Hepatocyte (in vitro differentiated cells): ENCODE measurements around the gene UBA1. TPM values are rescaled to one million over a fixed set of nuclear protein-coding genes. Genes with fewer than 3 reads are reported as not detected.

ENCODE experiments used
- DNase-seq: peaks from one replicate; pipeline ENCODE4 v3.0.0-alpha.2; 2016; ENCODE audit warnings: low spot score
- H2AFZ ChIP-seq: fragments of 200-600 bp; sonication (generic); 2 replicates; pipeline ENCODE4 v1.6.0; 2016; ENCODE audit warnings: antibody characterized with exemption, mild to moderate bottlenecking
- H3K27ac ChIP-seq: fragments of 200-600 bp; sonication (generic); 2 replicates; pipeline ENCODE4 v1.5.1; 2016; ENCODE audit warnings: mild to moderate bottlenecking
- H3K27me3 ChIP-seq: fragments of 200-600 bp; sonication (generic); 2 replicates; pipeline ENCODE4 v1.6.1; 2016
- H3K36me3 ChIP-seq: fragments of 200-600 bp; sonication (generic); replicated peaks from 2 replicates; pipeline ENCODE4 v1.5.1; 2016; ENCODE audit warnings: low read depth; ENCODE audit not compliant: insufficient read depth
- H3K4me1 ChIP-seq: fragments of 200-600 bp; sonication (generic); 2 replicates; pipeline ENCODE4 v1.5.1; 2016; ENCODE audit warnings: mild to moderate bottlenecking, moderate library complexity; ENCODE audit not compliant: insufficient read depth
- H3K4me2 ChIP-seq: fragments of 200-600 bp; sonication (generic); 2 replicates; pipeline ENCODE4 v1.6.0; 2016
- H3K4me3 ChIP-seq: fragments of 200-600 bp; sonication (generic); 2 replicates; pipeline ENCODE4 v1.5.1; 2016; ENCODE audit warnings: mild to moderate bottlenecking
- H3K79me2 ChIP-seq: fragments of 200-600 bp; sonication (generic); 2 replicates; pipeline ENCODE4 v1.6.0; 2017; ENCODE audit warnings: mild to moderate bottlenecking
- H3K9me2 ChIP-seq: fragments of 200-600 bp; sonication (generic); replicated peaks from 2 replicates; pipeline ENCODE4 v1.6.0; 2017; ENCODE audit warnings: mild to moderate bottlenecking; ENCODE audit not compliant: insufficient read depth
- H3K9me3 ChIP-seq: fragments of 200-600 bp; sonication (generic); 2 replicates; pipeline ENCODE4 v1.5.1; 2016; ENCODE audit warnings: low read depth, mild to moderate bottlenecking
- H4K20me1 ChIP-seq: fragments of 200-600 bp; sonication (generic); 2 replicates; pipeline ENCODE4 v1.6.0; 2016; ENCODE audit warnings: mild to moderate bottlenecking; ENCODE audit not compliant: insufficient read depth, poor library complexity, severe bottlenecking
- EZH2 ChIP-seq: fragments of 200-600 bp; sonication (generic); IDR thresholded peaks from 2 replicates; pipeline ENCODE4 v1.6.1; 2016; ENCODE audit warnings: antibody characterized with exemption, mild to moderate bottlenecking, borderline replicate concordance
- EZH2phosphoT487 ChIP-seq: fragments of 200-600 bp; sonication (generic); IDR thresholded peaks from one replicate; pipeline ENCODE4 v1.6.1; 2018; ENCODE audit warnings: antibody characterized with exemption, mild to moderate bottlenecking, low read depth, moderate library complexity; ENCODE audit not compliant: unreplicated experiment, severe bottlenecking
- WGBS: methylation state at CpG from one replicate; pipeline ENCODE4 v1.1.6; 2016; ENCODE audit warnings: low lambda C conversion rate; ENCODE audit errors: missing lambda C conversion rate; 5-methylcytosine and 5-hydroxymethylcytosine counted together
- polyA plus RNA-seq: library from polyadenylated mRNA; unstranded; fragments of >200 nt; fragmentation: Nextera tagmentation; extraction: Ambion mirVana; gene quantifications from 2 replicates; pipeline ENCODE4 v1.2.1, GENCODE V29; 2016
- total RNA-seq: library from RNA; depleted of rRNA; stranded (reverse); fragments of >200 nt; gene quantifications from 2 replicates; pipeline ENCODE4 v1.2.3, GENCODE V29; 2014
- TF ChIP-seq, protein P1 (sequence below): fragments of 200-600 bp; sonication (generic); IDR thresholded peaks from 2 replicates; pipeline ENCODE4 v1.5.1; 2016; ENCODE audit warnings: antibody characterized with exemption, mild to moderate bottlenecking; ENCODE audit not compliant: poor library complexity

UBA1 gene
- total and polyA plus RNA-seq, 2 experiments from 2014 or later: 236 to 253 TPM

DNA sequence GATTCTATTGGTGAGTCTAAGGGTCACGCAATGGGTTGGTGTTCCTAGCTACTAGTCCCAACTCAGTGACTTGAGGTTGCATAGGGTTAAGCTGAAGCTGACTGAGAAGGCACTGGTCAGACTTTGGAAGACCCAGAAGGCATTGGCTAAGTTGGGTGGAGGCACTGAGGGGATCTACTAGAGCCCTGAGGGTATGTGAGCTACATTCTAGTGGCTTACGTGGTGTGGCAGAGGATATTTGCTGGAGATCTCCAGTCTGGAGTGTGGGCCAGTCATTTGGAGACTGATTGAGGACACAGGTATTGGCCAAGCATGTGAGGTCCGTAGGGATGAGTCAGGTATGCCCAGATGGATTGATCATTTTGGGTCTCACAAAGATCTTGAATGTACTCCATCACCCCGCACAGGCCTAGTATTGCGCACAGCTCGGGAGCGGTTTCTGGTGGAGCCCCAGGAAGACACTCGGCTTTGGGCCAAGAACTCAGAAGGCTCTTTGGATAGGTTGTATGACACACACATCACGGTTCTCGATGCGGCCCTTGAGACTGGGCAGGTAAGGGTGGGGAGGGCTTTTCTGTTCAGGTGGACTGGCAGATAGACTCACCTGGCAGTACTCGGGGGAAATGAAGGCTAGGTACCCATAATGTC, 46.4 kb downstream of the UBA1 start:
- DNase-seq: no peak
- H3K27me3 ChIP-seq: no peaks in the 10 kb centered on the region
- H3K9me3 ChIP-seq: no peaks in the 10 kb centered on the region
- H3K79me2 ChIP-seq: peaks cover 47% of the 10 kb centered on the region
- H3K9me2 ChIP-seq: no peaks in the 10 kb centered on the region
- H3K36me3 ChIP-seq: no peaks in the 10 kb centered on the region
- whole genome bisulfite sequencing: 96% methylated on average over 12 of the region's 12 CpGs
- no peak overlapping the region for H3K27ac ChIP-seq
- H2AFZ ChIP-seq: no peak overlapping the region
- peaks cover 10% of the 10 kb centered on the region for H4K20me1 ChIP-seq
- no peak for TF ChIP-seq EZH2
- TF ChIP-seq EZH2phosphoT487: no peak
- TF ChIP-seq, protein P1, sequence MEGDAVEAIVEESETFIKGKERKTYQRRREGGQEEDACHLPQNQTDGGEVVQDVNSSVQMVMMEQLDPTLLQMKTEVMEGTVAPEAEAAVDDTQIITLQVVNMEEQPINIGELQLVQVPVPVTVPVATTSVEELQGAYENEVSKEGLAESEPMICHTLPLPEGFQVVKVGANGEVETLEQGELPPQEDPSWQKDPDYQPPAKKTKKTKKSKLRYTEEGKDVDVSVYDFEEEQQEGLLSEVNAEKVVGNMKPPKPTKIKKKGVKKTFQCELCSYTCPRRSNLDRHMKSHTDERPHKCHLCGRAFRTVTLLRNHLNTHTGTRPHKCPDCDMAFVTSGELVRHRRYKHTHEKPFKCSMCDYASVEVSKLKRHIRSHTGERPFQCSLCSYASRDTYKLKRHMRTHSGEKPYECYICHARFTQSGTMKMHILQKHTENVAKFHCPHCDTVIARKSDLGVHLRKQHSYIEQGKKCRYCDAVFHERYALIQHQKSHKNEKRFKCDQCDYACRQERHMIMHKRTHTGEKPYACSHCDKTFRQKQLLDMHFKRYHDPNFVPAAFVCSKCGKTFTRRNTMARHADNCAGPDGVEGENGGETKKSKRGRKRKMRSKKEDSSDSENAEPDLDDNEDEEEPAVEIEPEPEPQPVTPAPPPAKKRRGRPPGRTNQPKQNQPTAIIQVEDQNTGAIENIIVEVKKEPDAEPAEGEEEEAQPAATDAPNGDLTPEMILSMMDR: no peak
- H3K4me3 ChIP-seq: no peak overlapping the region
- peaks cover 10% of the 10 kb centered on the region for H3K4me1 ChIP-seq
- H3K4me2 ChIP-seq: no peak overlapping the region

DNA sequence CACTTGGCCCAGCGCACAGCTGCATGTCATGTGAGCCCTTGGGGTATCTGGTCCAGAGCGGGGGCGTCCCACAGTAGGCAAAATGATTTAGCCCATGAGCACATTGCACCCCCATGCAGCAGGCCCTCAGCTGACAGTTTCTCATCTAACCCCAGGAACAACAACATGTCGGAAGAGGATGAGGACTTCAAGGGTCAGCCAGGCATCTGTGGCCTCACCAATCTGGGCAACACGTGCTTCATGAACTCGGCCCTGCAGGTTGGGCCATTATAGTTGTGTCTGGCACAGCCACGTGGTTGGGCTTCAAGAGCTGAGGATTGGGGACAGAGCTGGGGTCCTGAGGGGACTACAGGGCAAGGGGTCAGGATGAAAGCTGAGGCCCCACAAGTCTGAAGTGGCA, 47.0 kb downstream of the UBA1 start:
- no peak overlapping the region for H3K27ac ChIP-seq
- no peak overlapping the region for H3K4me2 ChIP-seq
- H3K27me3 ChIP-seq: no peaks in the 10 kb centered on the region
- H3K79me2 ChIP-seq: peaks cover 41% of the 10 kb centered on the region
- H3K9me3 ChIP-seq: no peaks in the 10 kb centered on the region
- no peaks in the 10 kb centered on the region for H3K9me2 ChIP-seq
- H3K4me3 ChIP-seq: no peak overlapping the region
- peaks cover 6% of the 10 kb centered on the region for H3K4me1 ChIP-seq
- peaks cover 10% of the 10 kb centered on the region for H4K20me1 ChIP-seq
- TF ChIP-seq, protein P1: no peak
- TF ChIP-seq EZH2phosphoT487 (no peak), EZH2 (no peak)
- H3K36me3 ChIP-seq: no peaks in the 10 kb centered on the region
- no peak for DNase-seq
- H2AFZ ChIP-seq: no peak overlapping the region
- 95% methylated on average over 7 of the region's 7 CpGs for WGBS

DNA sequence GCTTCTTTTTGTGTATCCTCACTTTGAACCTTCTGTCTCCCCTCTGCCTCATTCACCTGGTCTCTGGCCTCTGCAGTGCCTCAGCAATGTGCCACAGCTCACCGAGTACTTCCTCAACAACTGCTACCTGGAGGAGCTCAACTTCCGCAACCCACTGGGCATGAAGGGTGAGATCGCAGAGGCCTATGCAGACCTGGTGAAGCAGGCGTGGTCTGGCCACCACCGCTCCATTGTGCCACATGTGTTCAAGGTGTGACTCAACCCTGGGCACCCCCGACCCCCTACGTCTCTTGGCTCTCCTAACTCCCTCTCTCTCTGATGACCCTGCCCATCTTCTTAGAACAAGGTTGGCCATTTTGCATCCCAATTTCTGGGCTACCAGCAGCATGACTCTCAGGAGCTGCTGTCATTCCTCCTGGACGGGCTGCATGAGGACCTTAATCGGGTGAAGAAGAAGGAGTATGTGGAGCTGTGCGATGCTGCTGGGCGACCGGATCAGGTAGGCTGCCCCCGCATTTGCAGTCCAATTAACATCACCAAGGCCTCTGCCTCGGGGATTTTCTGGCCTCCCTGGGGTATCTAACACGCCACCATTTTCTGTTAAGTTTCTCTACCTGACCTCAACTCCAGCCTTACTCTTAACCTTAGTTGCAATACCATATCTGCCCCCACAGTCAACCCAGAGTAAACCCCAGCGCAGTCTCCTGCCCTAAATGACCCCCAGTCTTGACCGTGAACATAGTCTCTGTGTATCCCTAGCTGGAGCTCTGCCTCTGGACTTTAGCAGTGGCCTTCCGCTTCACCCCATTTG, 47.8 kb downstream of the UBA1 start:
- Histone ChIP-seq H3K79me2 (peaks cover 33% of the 10 kb centered on the region), H3K27me3 (no peaks in the 10 kb centered on the region), H3K36me3 (no peaks in the 10 kb centered on the region), H3K9me2 (no peaks in the 10 kb centered on the region), H3K4me1 (peaks cover 6% of the 10 kb centered on the region), H3K4me2 (no peak overlapping the region), H2AFZ (no peak overlapping the region), H3K27ac (no peak overlapping the region), H3K4me3 (no peak overlapping the region), H4K20me1 (peaks cover 7% of the 10 kb centered on the region), H3K9me3 (no peaks in the 10 kb centered on the region)
- WGBS: 98% methylated on average over 17 of the region's 18 CpGs
- no peak for DNase-seq
- no peak for TF ChIP-seq EZH2
- TF ChIP-seq, protein P1: no peak
- TF ChIP-seq EZH2phosphoT487: no peak
